DMS153 treated with DMSO at 0.1 percent for 48 hours (cell line): ENCODE results near the gene AADACL4.
"Not testable (repeated sequence)": the region's sequence is repeated elsewhere in the genome, so short reads cannot be mapped to it uniquely, and the experiment has no call there.

Experiments used
- DNase-seq: peaks from one replicate; lab custom pipeline; 2025; ENCODE audit not compliant: unreplicated experiment; lab: John Stamatoyannopoulos, UW

The AADACL4 gene

GRCh38 chr1:12629511-12629956 is 14.4 kb upstream of the AADACL4 start:
- DNase-seq: no peak

- no peak for DNase-seq
These were observed 13.7 kb upstream of the AADACL4 start for GRCh38 chr1:12629985-12630760.

DNA sequence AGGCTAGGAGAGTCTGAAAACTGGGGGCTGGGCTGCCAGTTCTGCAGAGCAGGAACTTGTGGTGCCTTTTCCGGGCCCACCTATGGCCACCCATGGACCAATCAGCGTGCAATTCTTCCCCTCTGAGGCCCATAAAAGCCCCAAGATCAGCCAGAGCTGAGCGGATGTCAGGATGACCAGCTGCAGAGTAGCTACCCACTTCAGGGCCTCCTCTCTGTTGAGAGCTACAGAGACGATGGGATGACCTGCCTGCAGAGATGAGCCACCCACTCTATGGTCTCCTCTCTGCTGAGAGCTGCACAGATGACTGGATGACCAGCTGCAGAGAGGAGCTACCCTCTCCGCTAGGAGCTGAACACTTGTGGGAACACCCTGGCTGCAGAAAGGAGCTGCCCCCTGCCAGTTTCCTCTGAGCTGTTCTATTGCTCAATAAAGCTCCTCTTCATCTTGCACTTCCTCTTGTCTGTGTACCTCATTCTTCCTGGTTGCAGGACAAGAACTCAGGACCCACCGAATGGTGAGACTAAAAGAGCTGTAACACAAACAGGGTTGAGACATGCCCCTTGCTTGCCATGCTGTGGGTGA is 12.8 kb upstream of the AADACL4 start:
- DNase-seq: no peak

DNA sequence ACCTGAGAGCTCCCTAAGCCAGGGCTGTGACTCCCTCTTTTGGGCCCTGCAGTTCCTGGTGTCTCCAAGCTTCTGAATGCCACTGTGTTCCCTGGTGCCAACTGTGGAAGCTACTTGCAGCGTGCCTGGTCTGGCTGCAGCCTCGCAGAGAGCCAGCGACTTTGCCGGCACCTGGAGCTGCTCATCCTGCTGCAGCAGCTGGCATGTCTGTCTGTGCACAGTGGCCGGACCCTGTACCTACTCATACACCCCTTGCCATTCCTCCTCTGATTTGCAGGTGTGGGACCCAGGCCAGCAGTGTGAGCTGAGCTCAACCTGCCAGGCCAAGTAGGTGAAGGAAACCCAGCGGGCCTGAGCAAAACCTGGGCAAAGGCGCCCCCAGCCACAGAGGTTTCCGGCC is 12.3 kb upstream of the AADACL4 start:
- DNase-seq: no peak

DNA sequence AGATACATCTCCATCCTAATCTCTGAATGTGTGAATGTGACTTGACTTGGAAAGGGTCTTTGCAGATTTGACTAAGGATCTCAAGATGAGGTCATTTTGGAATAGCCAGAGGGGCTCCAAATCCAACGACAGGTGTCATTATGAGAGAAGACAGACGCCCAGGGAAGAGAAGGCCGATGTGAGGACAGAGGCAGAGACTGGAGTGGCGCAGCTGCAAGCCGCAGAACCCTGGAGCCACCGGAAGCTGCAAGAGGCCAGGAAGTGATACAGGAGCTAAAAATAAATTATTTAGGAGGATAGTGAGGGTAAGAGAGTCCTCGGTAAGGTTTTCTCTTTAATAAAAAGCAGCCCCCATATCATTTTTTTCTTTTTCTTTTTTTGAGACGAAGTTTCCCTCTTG is 9.7 kb upstream of the AADACL4 start:
- DNase-seq: no peak

DNA sequence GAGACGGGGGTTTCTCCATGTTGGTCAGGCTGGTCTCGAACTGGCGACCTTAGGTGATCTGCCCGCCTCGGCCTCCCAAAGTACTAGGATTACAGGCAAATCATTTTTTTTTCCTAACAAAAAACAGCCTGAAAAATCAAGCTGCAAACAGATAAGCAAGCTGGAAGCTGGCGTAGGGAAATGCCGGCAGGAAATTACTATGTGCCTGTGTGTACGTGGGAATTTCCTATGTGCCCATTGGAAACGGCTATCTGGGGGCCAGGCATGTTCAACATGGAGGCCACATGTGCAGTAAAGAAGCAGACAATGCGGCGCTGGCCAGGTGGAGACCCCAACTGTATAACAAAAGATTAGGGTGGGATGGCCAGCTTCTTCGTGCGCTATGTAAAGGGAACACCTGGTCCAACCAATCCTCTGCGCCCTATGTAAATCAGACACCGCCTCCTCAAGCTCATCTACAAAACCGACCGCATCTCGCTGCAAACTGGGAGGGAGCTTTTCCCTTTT is 9.1 kb upstream of the AADACL4 start:
- no peak for DNase-seq

DNA sequence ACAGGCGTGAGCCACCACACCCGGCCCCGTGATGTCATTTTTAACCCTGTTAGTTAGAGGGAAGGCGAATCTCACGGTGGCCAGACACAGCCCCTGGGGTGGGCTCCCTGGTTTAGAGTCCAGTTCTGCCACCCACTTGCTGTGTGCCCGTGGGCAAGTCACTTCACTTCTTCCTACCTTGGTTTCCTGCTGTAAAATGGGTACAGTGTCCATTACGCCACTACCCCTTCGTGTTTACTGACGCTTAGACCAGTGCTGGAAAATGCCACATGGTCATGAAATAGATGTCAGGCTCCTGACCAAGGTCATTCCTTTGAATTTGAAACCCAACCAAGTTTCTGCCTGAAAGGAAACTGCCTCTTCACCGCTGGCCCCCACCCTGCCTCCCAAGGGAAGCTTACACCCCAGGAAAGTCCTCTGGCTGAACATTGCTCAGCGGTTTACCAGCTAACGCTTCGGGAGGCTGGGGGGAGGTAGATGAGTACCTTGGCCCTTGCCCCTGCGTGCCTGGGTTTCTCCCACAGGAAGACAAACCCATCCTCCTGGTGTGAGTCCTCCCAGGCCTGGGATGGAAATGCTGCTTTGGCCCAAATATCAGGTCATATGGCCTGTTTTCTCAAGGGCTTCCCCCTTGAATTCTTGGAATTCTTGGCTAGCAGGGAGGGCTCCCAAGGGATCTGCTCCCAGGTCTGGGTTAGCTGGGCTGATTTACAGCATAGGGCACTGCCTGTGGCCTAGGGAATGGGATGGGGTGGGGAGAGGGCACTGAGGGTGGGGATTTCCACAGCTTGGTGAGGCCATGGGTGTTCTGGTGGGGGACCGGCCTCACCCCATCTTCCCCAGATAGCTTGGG is 7.6 kb upstream of the AADACL4 start:
- DNase-seq: no peak

- DNase-seq: no peak
These were observed 6.2 kb upstream of the AADACL4 start for GRCh38 chr1:12637693-12638092.

DNA sequence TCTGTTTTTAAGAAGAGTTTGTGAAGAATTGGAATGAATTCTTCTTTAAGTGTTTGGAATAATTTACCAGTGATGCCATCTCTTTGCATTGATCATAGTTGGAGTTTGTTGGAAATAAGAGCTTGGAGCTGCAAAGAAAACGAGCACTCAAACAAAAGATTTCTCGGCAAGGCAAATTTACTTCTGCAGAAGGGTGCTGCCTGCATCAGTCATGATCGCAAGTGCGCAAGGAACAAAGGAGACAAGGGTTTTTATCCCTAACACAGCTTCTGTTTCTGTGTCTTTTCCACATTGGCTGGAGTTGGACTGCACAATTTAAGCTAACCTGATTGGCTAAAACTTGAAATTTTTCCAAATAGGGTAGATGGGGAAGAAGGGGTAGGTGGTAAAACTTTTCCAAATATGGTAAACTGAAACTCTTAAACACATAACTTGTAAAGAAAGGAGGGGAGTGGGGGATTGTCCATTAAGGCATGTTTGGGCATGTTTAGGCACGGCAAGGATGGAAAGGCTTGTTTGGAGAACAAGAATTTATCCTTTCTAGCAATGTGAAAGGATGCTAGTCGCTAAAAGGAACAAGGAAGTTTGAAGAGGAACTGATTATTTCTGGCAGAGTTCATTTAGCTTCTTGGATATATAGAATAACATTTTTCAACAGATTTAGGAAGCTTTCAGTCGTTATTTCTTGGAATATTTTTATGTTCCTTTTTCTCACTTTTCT is 3.5 kb upstream of the AADACL4 start:
- DNase-seq: no peak

DNA sequence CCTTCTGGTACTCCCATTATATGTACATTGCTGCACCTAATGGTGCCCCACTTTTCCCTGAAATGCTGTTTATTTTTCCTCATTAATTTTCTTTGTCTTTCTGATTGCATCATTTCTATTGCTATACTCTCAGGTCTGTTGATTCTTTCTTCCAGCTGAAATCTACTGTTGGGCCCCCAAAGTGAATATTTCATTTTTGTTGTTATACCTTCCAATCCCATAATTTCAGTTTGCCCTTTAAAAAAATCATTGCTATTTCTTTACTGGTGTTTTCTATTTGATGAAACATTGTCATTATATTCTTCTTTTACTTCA is 3.0 kb upstream of the AADACL4 start:
- DNase-seq: no peak

DNA sequence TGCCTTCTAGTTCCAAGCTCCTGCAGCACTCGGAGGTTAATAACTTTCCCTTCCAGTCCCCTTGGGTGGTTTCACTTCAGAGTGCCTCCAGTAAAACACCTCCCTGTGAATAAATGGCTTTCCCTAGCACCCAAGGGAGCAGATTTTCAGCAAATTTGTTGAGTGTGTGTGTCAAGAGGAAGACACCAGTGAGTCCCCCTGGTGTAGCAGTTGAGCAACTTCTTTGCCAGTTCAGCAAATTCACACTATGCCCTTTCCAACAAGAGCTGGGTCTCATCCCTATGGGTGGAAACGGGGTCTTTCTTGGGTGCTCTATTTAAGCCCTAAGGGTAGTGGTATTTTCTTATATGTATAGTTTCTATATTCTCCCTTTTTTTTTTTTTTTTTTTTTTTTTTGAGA is 806 bp upstream of the AADACL4 start:
- no peak for DNase-seq

GRCh38 chr1:12644237-12644636 is 352 bp downstream of the AADACL4 start:
- no peak for DNase-seq

DNA sequence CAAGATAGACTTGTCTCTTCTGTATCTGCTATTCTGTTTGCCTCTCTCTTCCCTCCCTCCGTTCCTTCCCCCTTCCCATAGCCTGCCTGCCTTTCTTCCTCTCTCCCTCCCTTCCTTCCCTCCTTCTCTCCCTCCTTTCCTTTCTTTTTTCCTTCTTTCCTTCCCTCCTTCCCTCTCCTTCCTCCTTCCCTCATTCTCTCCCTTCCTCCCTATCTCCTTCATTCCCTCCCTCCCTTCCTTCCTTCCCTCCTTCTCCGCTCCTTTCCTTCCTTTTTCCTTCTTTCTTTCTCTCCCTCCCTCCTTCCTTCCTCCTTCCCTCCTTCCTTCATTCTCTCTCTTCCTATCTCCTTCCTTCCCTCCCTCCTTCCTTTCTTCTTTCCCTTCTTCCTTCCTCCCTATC is 944 bp downstream of the AADACL4 start:
- no peak for DNase-seq

GRCh38 chr1:12645401-12645800 is 1.5 kb downstream of the AADACL4 start:
- not testable (repeated sequence) for DNase-seq

- DNase-seq: no peak
These were observed 4.9 kb downstream of the AADACL4 start for GRCh38 chr1:12648741-12649140.

- DNase-seq: no peak
These were observed 6.1 kb downstream of the AADACL4 start for GRCh38 chr1:12649971-12650421.

GRCh38 chr1:12654004-12654567 is 10.2 kb downstream of the AADACL4 start:
- no peak for DNase-seq

GRCh38 chr1:12654657-12655056 is 10.8 kb downstream of the AADACL4 start:
- no peak for DNase-seq

DNA sequence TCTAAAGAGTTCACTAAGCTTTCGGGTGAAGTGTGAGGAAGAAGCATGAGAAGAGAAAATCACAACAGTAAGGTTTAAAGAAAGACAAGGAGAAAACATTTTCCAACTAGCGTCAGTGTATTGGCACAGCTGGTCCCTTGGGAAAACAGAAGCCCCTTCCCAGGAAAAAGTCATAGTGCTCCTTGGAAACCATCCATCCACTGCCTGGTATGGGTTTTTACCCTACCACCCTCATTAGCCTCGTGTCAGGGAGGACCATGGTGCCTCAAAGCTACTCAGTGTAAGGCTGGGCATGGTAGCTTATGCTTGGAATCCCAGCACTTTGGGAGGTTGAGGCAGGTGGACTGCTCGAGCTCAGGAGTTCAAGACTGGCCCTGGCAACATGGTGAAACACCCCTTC is 12.7 kb downstream of the AADACL4 start:
- no peak for DNase-seq

DNA sequence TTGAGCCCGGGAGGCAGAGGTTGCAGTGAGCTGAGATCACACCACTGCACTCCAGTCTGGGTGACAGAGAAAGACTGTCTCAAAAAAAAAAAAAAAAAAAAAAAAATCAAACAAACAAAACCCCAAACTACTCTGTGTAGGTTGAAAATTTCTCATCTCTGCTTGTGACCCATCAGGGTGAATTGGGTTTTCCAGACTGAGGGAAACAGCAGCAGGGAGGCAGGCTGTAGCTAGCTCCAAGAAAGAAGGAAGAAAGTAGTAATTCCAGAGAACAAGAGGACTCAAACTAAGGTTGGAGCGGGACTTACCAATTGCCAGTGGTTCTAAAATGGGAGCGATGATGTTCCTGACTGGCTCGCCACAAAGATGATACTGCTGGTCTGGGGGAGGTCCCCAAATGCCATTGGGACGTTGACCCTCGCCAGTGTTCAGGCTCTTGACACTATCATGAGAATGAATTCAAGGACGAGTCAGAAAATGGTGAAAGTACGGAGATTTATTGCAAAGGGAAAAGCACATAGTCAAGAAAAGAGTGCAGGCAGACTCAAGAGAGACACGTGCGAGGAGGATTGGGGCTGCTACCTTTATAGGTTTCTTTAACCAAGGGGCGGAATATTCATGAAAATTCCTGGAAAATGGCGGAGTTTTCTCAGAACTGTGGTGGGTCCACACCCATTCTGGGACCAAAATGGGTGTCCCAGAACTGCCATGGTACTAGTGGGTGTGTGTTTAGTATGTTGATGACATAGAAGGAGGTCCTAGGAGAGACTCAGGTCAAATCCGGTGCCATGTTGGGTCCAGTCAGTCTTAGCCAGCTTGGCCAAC is 13.4 kb downstream of the AADACL4 start:
- DNase-seq: no peak
